ENCODE measurements around the gene BCL11B.
"Not testable (repeated sequence)": the region's sequence is repeated elsewhere in the genome, so short reads cannot be mapped to it uniquely, and the experiment has no call there.

BCL11B gene

GRCh38 chr14:99186336-99186735 is 85.7 kb downstream of the BCL11B start:
- in situ Hi-C loops (cut with MboI; ENCODE audit: low sequenced_read_pairs), result not testable (repeated sequence)

DNA sequence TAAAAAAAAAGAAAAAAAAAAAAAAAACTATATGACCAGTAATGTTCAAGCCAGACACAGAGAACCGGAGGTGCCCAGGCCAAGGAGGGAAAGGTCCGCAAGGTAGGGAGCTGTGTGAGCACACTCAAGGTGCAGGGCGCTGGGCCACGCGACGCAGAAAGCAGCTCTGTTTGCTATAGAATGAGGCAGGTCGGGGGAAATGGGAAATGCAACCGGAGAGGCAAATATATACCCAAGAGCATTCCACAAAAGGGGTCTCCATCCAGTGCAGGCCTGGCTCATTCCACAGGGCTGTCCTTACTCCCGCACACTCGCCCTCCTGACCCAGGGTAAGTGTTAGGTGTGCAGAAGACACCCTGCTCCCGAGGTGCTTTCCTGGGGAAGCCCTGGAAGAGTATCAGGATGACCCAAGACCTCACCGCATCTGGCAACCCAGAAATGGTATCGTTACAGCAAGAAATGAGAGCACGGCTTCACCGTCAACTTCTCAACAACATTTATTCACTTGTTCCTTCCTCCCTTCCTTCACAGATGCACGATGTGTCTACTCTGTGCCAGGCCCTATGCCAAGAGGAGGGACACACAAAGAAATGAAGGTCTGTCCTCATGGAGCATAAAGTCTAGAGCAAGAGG is 86.4 kb downstream of the BCL11B start:
- in situ Hi-C loops (cut with MboI; ENCODE audit: low sequenced_read_pairs), result no loop called here

DNA sequence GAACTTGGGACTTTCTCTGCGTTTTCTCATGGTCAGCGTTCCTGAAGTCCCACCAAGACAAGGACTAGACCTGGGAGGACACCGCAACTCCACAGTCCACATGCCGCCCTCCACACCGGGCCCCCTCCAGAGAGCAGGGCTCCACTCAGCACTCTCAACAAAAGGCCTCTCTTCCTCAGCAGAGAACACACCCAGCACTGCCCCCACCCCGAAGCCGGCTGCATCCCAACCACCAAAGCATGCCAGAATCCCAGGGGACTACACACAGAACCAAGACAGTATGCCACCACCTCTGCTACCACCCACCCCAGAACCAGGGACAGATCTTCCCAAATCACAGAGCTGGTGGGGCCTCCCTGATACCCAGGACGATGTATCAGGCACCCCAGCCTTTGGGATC is 88.3 kb downstream of the BCL11B start:
- in situ Hi-C loops (cut with MboI; ENCODE audit: low sequenced_read_pairs), result no loop called here

GRCh38 chr14:99183311-99183710 is 88.7 kb downstream of the BCL11B start:
- in situ Hi-C loops (cut with MboI; ENCODE audit: low sequenced_read_pairs), result no loop called here

- in situ Hi-C loops (cut with MboI; ENCODE audit: low sequenced_read_pairs), result no loop called here
These were observed 89.3 kb downstream of the BCL11B start for GRCh38 chr14:99182548-99183250.

- in situ Hi-C loops (cut with MboI; ENCODE audit: low sequenced_read_pairs), result no loop called here
These were observed 90.0 kb downstream of the BCL11B start for GRCh38 chr14:99181804-99182520.

- in situ Hi-C loops (cut with MboI; ENCODE audit: low sequenced_read_pairs), result no loop called here
These were observed 90.8 kb downstream of the BCL11B start for GRCh38 chr14:99181241-99181640.

GRCh38 chr14:99179946-99180345 is 92.1 kb downstream of the BCL11B start:
- in situ Hi-C loops (cut with MboI; ENCODE audit: low sequenced_read_pairs), result no loop called here

GRCh38 chr14:99179506-99179905 is 92.5 kb downstream of the BCL11B start:
- in situ Hi-C loops (cut with MboI; ENCODE audit: low sequenced_read_pairs), result no loop called here

- in situ Hi-C loops (cut with MboI; ENCODE audit: low sequenced_read_pairs), result no loop called here
These were observed 93.8 kb downstream of the BCL11B start for GRCh38 chr14:99177886-99178835.

GRCh38 chr14:99177046-99177655 is 94.8 kb downstream of the BCL11B start:
- in situ Hi-C loops (cut with MboI; ENCODE audit: low sequenced_read_pairs), result no loop called here

DNA sequence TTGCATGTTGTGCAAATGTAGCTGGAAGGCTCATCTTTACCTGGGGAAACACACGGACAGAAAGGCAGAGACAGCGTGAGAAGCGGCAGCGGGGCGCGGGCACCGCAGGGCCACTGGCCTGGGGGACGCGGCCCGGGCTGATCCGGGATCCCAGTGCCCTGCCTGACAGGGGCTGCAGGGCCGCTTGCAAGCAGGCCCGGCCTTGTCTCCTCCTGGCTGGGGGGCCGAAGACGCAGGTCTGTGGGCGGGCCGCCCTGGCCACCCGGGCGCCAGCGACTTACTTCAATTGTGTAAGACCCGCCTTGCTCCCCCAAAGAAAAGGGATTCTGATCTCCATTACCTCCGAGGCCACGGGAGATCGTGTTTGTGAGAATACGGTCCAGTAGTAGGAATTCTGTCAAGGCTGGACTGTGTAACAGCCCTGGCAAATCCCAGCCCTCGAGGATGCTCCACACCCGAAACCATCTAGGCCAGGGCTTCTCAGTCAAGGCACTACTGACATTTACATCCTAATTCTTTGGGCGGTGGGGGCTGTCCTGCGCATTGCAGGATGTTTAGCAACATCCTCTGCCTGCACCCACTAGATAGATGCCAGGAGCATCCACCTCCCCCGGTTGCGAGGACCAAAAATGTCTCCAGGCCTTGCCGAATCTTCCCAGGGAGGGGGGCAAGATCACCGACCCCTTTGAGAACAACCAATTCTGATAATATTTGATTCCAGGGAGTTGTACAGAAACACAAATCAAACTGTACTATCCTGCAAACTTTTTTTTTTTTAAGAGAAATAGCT is 95.6 kb downstream of the BCL11B start:
- in situ Hi-C loops (cut with MboI; ENCODE audit: low sequenced_read_pairs), result no loop called here

DNA sequence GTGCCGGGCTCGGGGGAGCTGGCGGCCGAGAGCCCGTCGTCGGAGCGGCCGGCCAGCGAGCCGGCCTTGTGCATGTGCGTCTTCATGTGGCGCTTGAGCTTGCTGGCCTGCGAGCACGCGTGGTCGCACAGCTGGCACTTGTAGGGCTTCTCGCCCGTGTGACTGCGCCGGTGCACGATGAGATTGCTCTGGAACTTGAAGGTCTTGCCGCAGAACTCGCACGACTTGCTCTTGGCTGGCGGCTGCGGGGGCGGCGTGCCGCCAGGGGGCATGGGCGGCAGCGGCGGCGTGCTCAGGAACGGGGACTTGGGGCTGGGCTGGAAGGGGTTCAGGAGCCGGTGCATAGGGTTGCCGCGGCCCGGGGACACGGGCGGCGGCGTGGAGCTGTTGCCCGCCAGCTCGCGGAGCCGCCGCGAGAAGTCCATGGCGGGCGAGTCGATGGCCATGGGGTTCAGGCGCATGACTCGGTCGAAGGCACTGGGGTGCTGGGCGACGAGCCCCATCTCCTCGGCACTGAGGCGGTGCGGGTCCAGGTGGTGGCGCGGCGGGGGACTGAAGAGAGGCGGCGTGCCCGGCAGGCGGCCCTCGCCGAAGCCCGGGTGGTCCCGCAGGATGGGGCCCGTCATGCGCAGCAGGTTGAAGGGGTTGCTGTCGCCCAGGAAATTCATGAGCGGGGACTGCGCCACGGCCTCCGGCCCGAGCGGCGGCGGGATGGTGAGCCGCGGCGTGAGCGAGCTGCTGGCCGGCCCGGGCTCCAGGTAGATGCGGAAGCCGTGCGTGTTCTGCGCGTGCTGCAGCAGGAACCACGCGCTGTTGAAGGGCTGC is 96.5 kb downstream of the BCL11B start:
- in situ Hi-C loops (cut with MboI; ENCODE audit: low sequenced_read_pairs), result no loop called here

DNA sequence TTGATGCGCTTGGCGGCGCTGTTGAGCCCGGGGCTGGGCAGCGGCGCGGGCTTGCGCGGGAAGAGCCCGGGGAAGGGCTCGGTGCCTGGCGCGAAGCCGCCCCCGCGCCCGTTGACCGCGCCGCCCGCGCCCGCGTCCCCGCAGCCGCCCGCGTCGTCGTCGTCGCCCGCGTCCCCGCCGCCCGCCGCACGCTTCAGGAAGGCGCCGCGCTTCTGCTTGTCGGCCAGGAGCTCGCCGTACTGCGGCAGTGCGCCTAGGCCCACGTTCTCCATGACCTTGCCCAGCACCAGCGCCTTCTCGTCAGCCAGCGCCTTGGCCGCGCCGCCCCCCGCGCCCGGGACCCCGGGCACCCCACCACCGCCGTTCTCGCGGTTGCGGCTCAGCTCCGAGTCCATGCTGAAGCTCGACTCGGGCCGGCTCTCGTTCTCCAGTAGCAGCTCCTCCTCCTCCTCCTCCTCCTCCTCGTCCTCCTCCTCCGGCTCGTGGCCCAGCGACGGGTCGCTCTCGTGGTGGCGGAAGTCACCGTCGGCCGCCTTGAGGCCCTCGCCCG is 97.2 kb downstream of the BCL11B start:
- in situ Hi-C loops (cut with MboI; ENCODE audit: low sequenced_read_pairs), result no loop called here

DNA sequence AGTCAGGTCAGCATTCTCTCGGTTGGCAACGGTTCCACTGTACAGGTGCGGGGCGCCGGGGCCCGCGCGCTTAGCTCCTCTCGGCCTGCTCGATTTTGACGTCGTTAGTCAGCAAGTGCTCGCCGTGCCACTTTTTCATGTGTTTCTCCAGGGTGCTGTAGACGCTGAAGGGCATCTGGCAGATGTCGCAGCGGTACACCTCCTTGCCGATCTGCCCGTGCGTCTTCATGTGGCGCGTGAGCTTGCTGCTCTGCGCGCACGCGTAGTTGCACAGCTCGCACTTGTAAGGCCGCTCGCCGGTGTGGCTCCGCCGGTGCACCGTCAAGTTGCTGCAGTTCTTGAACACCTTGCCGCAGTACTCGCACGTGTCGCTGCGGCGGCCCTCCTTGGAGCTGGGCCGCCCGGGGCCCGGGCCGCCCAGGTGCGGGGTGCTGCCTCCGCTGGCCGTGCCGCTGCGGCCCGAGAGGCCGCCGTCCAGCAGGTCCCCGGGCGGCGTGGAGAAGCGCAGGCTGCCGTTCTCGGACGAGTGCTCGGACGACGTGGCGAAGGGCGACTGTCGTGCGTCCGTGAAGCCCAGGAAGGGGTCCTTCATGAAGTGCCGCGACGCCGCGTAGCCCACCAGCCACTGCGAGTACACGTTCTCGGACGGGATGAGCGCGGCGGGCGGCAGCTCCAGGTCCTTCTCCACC is 97.8 kb downstream of the BCL11B start:
- in situ Hi-C loops (cut with MboI; ENCODE audit: low sequenced_read_pairs), result no loop called here

DNA sequence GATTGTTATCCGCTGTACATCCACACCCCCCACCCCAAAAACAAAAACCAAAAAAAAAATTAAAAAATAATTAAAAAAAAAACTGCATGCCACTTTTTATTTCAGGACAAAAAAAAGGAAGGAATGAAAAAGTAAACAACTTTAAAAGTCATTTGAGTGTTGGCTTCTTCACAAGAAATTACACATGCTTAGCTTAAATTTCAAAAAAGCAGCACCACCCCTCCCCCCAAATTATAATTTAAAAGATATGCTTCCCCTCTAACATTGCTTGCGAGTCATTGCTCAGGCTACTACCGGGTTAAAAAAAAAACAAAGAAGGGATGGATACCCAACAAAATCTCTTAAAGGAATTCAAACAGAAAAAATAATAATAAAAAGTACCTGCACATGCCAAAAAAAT is 98.5 kb downstream of the BCL11B start:
- in situ Hi-C loops (cut with MboI; ENCODE audit: low sequenced_read_pairs), result no loop called here

DNA sequence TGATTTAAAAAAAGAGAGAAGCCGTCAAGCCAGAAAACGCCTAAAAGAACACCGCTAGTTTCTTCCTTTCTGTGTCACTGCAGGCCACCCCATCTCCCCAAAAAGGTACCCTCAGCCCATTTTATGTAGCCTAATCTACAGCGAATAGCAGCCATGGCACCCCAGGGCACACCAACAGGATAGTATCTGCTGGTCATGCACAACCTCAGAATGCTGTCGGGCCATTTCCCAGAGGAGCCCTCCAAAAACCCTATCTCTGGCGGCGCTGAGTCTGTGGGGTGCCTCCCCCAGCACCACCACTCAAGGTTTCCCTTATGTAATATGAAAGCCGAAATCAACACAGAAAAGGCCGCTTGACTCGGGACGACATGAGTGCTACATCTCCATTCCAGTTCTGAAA is 98.9 kb downstream of the BCL11B start:
- in situ Hi-C loops (cut with MboI; ENCODE audit: low sequenced_read_pairs), result no loop called here

DNA sequence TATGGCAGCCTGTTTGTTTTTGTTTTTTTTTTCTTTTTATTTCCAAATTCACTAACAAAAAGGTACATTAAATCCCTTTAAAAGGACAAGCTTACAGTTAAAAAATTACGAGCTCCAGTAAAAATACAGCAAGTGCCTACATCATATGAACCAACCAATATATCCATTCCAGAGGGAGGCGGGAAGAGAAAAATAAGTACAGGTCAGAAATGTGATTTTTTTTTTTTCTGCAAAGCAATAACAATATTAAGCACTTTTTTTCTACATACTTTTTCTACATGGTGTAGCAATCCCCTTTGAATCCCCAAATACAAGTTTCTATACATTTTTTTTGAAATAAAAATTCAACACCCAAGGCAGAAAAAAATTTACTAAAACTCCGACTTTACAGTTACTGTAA is 100.6 kb downstream of the BCL11B start:
- in situ Hi-C loops (cut with MboI; ENCODE audit: low sequenced_read_pairs), result no loop called here

Measured in HL-60/S4 treated with phorbol 12-myristate 13-acetate at 8.2 ng/mL for 4 days and 3 days (cell line).